LNCAP (cell line): ENCODE measurements around the gene TSPAN6.
A peak's percentile ranks its signal among the peaks of the same experiment; 100 is the strongest.

Source experiments
- TF ChIP-seq, protein P1 (sequence below): fragments of 450-650 bp; IDR thresholded peaks from 2 replicates; pipeline ENCODE4 v1.5.1; 2017; ENCODE audit warnings: mild to moderate bottlenecking

TSPAN6 gene, protein sequence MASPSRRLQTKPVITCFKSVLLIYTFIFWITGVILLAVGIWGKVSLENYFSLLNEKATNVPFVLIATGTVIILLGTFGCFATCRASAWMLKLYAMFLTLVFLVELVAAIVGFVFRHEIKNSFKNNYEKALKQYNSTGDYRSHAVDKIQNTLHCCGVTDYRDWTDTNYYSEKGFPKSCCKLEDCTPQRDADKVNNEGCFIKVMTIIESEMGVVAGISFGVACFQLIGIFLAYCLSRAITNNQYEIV

DNA sequence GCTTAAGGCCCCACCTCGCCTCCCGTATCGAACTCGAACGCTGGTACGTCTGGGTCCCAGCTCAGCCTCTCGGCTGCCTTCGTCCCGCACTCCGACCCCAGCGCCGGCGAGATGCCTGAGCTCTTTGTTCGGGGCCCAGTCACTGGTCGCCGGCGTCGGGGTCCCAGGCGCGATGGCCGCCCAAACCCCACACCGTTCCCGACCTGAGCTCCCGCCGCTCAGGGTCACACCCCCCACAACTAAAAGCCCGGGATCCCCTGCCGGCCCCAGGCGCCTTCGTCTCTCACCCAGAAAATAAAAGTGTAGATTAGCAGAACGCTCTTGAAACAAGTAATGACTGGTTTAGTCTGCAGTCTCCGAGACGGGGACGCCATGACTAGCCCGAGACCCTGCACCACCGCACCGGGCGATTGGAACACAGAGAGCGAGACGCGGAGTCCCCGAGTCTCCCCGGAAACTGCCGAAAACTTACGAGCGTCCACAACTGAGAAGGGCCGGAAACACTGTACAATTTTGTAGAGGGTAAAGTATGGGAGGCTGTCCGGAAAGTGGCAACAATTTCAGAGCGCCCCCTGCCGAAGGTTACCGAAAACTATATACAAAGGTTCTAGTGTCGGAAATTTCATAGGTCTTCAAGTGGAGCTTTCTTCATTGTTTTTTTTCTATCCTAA lies at the start of gene TSPAN6:
TSS of gene TSPAN6 (minus strand) at position 486 of the 671 bp plus-strand sequence. CDS start at position 374, 112 bp downstream.
- TF ChIP-seq, protein P1, sequence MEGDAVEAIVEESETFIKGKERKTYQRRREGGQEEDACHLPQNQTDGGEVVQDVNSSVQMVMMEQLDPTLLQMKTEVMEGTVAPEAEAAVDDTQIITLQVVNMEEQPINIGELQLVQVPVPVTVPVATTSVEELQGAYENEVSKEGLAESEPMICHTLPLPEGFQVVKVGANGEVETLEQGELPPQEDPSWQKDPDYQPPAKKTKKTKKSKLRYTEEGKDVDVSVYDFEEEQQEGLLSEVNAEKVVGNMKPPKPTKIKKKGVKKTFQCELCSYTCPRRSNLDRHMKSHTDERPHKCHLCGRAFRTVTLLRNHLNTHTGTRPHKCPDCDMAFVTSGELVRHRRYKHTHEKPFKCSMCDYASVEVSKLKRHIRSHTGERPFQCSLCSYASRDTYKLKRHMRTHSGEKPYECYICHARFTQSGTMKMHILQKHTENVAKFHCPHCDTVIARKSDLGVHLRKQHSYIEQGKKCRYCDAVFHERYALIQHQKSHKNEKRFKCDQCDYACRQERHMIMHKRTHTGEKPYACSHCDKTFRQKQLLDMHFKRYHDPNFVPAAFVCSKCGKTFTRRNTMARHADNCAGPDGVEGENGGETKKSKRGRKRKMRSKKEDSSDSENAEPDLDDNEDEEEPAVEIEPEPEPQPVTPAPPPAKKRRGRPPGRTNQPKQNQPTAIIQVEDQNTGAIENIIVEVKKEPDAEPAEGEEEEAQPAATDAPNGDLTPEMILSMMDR = peak; percentile 49

DNA sequence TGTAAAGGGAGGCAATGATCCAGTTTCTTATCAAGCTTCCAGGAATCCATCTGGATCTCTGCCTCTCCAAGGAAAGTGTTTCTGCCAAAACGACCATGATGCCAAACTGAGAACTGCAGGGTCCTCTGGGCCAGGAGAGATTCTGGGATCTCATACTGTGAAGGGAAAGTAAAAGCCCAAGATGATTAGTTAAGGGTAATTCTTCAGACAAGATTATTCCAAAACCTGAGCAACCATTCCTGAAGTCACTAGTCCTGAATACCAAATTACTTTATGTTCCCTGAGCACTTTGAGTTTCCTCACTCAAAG lies 49.3 kb upstream of the TSPAN6 start:
- TF ChIP-seq, protein P1 = no peak

DNA sequence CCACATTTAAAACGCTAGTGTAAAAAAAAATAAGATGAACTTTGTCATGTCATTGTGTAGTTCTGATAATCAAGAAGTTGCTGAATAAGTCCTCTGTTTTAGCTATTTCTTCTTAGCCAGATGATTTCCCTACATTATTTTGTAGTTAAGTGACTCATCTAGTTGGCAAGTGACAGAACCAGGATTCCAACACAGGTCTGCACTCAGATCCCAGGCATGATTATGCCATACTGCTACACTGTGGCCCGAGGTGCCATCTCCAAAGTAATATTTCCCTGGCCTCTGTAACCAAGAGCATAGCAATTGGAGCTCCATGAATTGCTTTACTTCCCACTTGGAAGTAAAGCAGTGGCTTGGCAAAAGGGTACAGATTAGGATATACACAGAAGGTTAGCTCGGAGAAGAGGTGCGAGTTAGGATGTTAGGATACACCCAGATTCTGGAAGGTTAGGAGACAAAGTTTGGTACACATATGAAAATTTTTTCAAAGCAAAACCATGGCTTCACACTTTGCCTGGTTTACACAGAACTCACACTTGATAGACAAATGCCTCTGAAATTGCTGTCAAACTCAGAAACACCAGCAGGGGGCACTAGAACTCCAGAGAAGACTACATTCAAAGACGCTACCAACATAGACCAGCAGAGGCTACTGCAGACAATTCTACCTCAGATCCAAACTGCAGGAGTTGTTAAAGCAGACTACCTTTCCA lies 48.8 kb upstream of the TSPAN6 start:
- TF ChIP-seq, protein P1 = peak; percentile 63

DNA sequence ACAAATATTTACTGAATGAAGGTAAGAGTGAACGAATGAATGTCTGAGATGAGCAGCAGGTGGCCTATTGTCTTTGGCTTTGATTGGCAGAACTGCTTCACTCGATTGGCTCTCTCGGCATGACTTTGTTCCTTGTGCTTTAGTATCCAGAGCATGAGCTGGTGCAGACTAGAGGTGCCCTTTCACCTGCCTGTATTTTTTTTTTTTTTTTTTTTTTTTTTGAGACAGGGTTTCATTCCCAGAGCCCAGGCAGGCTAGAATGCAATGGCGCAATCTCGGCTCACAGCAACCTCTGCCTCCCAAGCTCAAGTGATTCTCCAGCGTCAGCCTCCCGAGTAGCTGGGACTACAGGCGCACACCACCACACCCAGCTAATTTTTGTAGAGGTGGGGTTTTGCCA lies 46.3 kb upstream of the TSPAN6 start:
- TF ChIP-seq, protein P1 = no peak

DNA sequence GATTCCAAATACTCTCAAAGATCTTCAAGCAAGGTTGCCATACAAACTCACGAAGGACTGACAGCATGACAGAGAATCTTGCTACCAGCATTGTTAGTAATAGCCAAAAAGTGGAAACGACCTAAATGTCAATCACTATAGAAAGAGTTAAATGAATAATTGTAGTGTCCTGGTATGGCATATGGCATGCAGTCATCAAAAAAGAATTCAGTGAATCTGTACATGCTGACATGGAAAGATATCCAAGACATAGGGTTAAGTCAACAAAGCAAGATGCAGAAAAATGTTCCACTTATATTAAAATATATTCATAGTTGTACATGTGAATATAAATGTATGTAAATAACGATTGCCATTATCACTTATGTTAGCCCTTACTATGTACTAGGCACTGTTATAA lies 45.0 kb upstream of the TSPAN6 start:
- TF ChIP-seq, protein P1 = no peak

DNA sequence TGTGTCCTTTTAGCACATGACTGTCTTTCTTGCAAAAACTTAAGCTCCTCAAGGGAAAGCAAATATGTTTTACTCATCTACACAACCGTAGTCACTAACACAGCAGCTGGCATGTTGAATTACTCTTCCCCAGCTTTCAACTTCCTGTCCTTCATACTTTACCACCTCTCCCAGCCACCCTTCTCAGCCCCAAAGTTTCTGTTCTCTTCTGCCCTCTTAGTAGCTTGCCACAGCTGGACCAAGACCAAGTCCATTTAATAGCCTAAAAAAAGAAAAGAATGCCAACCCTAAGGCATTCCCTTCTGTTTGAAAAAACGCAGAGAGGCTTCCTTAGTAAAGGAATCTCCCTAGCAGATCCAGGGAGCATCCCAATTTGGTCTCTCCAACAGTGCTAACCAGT lies 44.1 kb upstream of the TSPAN6 start:
- TF ChIP-seq, protein P1 = no peak

DNA sequence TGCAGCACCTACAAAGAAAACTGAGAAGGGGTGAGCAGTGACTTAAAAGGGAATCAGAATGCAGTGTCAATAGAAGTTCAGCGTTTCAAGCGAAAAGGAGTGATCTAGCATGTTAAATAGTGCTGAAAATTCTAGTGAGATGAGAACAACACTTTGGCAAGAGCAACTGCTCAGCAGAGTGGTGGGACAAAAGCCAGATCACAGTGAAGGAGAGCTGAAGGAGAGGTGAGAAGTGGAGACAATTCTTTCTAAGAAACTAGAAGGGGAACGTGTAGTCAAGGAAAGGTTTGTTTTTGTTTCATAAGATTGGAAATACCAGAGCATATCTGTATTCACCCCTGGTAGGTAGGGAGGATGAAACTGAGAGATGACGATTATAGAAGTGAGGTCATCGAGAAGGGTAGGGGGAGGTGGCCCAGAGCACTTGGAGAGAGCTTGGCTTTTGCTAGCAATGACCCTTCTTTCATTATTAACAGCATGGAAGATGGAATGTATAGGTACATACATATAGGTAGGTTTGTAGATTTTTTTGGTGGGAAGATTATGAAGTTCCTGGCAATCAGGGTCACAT lies 41.1 kb upstream of the TSPAN6 start:
- TF ChIP-seq, protein P1 = no peak
